Measurements from ENCODE around the gene CMTM2. TPM values are rescaled to one million over a fixed set of nuclear protein-coding genes. Genes with fewer than 3 reads are reported as not detected.

CMTM2 gene
- total and polyA plus RNA-seq, 9 of the 15 experiments (the other 6 are each of a cell fraction or from before 2014, with no cell fraction given): not detected

DNA sequence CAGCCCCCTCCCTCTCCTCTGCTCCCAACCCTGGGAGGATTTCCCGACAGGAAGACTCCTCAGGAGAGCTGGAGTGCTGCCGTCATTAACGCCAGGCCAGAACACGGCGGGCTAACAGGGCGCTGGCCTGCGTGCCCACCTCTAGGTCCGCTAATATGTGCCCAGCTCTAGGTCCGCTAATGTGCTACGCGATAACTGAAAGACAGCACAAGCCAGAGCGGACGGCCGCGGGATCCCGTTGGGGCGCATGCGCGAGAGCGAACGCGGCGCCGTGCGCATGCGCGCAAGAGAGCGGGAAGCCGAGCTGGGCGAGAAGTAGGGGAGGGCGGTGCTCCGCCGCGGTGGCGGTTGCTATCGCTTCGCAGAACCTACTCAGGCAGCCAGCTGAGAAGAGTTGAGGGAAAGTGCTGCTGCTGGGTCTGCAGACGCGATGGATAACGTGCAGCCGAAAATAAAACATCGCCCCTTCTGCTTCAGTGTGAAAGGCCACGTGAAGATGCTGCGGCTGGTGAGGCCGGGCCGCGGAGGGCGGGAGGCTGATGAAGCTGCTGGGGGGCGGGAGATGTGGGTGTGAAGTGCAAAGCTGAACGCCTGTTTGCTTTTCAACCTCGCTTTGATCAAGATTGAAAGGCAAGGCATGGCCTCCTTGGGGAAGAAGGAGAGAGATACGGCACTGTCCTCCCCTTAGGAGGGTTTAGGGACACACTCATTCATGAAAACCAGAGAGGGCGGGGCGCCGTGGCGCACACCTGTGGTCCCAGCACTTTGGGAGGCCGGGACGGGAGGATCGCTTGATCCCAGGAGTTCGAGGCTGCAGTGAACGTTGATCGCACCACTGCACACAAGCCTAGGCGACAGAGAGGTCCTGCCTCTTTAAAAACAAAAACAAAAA is 26.7 kb upstream of the CMTM2 start, which contains the start of gene CKLF (continued):
- TF ChIP-seq, protein P1, sequence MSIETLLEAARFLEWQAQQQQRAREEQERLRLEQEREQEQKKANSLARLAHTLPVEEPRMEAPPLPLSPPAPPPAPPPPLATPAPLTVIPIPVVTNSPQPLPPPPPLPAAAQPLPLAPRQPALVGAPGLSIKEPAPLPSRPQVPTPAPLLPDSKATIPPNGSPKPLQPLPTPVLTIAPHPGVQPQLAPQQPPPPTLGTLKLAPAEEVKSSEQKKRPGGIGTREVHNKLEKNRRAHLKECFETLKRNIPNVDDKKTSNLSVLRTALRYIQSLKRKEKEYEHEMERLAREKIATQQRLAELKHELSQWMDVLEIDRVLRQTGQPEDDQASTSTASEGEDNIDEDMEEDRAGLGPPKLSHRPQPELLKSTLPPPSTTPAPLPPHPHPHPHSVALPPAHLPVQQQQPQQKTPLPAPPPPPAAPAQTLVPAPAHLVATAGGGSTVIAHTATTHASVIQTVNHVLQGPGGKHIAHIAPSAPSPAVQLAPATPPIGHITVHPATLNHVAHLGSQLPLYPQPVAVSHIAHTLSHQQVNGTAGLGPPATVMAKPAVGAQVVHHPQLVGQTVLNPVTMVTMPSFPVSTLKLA (conservative IDR thresholded peaks at IDR 0.05): peak; percentile 57 to 77; a peak in 3 of 4 replicates
- TF ChIP-seq, protein P2, sequence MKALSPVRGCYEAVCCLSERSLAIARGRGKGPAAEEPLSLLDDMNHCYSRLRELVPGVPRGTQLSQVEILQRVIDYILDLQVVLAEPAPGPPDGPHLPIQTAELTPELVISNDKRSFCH (CRISPR knock-in tag; IDR thresholded peaks at IDR 0.05): no peak
- TF ChIP-seq, protein P2 (tag; IDR thresholded peaks at IDR 0.05): 0 out of 2 replicates have a peak, but pooled peaks have one; percentile 31
- TF ChIP-seq CHD4 (IDR thresholded peaks at IDR 0.05; ENCODE audit: insufficient read depth, insufficient replicate concordance, low read depth, low read length, poor library complexity, severe bottlenecking): no peak
- TF ChIP-seq, protein P3, sequence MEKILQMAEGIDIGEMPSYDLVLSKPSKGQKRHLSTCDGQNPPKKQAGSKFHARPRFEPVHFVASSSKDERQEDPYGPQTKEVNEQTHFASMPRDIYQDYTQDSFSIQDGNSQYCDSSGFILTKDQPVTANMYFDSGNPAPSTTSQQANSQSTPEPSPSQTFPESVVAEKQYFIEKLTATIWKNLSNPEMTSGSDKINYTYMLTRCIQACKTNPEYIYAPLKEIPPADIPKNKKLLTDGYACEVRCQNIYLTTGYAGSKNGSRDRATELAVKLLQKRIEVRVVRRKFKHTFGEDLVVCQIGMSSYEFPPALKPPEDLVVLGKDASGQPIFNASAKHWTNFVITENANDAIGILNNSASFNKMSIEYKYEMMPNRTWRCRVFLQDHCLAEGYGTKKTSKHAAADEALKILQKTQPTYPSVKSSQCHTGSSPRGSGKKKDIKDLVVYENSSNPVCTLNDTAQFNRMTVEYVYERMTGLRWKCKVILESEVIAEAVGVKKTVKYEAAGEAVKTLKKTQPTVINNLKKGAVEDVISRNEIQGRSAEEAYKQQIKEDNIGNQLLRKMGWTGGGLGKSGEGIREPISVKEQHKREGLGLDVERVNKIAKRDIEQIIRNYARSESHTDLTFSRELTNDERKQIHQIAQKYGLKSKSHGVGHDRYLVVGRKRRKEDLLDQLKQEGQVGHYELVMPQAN (IDR thresholded peaks at IDR 0.05; ENCODE audit: borderline replicate concordance): peak; percentile 83; the same call in 1 of the 2 replicates
- peak; percentile 79 to 84 for TF ChIP-seq MAZ (CRISPR knock-in tag; conservative IDR thresholded peaks at IDR 0.05 in 1 of 2, IDR thresholded peaks at IDR 0.05 in 1 of 2)
- TF ChIP-seq, protein P4, sequence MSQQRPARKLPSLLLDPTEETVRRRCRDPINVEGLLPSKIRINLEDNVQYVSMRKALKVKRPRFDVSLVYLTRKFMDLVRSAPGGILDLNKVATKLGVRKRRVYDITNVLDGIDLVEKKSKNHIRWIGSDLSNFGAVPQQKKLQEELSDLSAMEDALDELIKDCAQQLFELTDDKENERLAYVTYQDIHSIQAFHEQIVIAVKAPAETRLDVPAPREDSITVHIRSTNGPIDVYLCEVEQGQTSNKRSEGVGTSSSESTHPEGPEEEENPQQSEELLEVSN (IDR thresholded peaks at IDR 0.05; ENCODE audit: borderline replicate concordance in 1 of 2, extremely low read depth in 1 of 2, insufficient read depth in 1 of 2, insufficient read length in 1 of 2, low read depth in 1 of 2, low read length in 1 of 2, poor library complexity in 1 of 2, severe bottlenecking in 1 of 2): peak; percentile 100
- TF ChIP-seq, protein P5, sequence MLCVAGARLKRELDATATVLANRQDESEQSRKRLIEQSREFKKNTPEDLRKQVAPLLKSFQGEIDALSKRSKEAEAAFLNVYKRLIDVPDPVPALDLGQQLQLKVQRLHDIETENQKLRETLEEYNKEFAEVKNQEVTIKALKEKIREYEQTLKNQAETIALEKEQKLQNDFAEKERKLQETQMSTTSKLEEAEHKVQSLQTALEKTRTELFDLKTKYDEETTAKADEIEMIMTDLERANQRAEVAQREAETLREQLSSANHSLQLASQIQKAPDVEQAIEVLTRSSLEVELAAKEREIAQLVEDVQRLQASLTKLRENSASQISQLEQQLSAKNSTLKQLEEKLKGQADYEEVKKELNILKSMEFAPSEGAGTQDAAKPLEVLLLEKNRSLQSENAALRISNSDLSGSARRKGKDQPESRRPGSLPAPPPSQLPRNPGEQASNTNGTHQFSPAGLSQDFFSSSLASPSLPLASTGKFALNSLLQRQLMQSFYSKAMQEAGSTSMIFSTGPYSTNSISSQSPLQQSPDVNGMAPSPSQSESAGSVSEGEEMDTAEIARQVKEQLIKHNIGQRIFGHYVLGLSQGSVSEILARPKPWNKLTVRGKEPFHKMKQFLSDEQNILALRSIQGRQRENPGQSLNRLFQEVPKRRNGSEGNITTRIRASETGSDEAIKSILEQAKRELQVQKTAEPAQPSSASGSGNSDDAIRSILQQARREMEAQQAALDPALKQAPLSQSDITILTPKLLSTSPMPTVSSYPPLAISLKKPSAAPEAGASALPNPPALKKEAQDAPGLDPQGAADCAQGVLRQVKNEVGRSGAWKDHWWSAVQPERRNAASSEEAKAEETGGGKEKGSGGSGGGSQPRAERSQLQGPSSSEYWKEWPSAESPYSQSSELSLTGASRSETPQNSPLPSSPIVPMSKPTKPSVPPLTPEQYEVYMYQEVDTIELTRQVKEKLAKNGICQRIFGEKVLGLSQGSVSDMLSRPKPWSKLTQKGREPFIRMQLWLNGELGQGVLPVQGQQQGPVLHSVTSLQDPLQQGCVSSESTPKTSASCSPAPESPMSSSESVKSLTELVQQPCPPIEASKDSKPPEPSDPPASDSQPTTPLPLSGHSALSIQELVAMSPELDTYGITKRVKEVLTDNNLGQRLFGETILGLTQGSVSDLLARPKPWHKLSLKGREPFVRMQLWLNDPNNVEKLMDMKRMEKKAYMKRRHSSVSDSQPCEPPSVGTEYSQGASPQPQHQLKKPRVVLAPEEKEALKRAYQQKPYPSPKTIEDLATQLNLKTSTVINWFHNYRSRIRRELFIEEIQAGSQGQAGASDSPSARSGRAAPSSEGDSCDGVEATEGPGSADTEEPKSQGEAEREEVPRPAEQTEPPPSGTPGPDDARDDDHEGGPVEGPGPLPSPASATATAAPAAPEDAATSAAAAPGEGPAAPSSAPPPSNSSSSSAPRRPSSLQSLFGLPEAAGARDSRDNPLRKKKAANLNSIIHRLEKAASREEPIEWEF (CRISPR knock-in tag; IDR thresholded peaks at IDR 0.05): peak; percentile 23; the same call in 1 of the 2 replicates
- no peak for TF ChIP-seq CREB1 (IDR thresholded peaks at IDR 0.05)
- peak; percentile 71 for TF ChIP-seq CREB1 (CRISPR knock-in tag; IDR thresholded peaks at IDR 0.05)
- TF ChIP-seq ZC3H11A (IDR thresholded peaks at IDR 0.05; ENCODE audit: low read depth, low read length): no peak
- TF ChIP-seq RBFOX2 (IDR thresholded peaks at IDR 0.05; ENCODE audit: low read depth, low read length): peak; percentile 97
- no peak for TF ChIP-seq GABPA (tag; conservative IDR thresholded peaks at IDR 0.05; ENCODE audit: low read depth)
- no peak for TF ChIP-seq ZNF146 (CRISPR knock-in tag; IDR thresholded peaks at IDR 0.05; ENCODE audit: unreplicated experiment)

Measured in K562 (cell line).